ENCODE measurements around the gene THADA.

DNA sequence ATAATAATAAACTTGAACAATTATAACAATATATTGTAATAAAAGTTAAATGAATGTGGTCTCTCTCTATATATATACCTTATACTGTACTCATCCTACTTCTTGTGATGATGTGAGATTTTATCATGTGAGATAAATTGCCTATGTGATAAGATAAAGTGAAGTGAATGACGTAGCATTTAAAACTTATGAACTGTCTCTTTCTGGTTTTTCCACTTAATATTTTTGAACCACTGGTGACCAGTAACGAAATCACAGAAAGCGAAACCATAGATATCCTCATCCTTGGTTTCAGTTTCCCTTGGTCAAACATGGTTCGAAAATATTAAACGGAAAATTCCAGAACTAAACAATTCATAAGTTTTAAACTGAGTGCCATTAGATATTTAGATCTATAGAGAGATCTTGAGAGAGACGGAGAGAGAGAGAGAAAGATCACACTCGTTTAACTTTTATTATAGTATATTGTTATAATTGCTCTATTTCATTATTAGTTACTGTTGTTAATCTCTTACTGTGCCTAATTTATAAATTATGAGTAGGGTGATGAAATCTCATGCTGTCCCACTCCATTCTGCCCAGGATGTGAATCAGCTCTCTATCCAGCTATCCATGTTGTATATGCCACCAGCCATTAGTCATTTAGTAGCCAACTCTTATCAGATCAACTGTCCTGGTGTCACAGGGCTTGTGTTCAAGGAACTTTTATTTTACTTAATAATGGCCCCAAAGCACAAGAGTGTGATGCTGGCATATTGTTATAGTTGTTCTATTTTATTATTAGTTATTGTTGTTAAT lies 156.8 kb downstream of the THADA start:
- TF ChIP-seq, protein P1, sequence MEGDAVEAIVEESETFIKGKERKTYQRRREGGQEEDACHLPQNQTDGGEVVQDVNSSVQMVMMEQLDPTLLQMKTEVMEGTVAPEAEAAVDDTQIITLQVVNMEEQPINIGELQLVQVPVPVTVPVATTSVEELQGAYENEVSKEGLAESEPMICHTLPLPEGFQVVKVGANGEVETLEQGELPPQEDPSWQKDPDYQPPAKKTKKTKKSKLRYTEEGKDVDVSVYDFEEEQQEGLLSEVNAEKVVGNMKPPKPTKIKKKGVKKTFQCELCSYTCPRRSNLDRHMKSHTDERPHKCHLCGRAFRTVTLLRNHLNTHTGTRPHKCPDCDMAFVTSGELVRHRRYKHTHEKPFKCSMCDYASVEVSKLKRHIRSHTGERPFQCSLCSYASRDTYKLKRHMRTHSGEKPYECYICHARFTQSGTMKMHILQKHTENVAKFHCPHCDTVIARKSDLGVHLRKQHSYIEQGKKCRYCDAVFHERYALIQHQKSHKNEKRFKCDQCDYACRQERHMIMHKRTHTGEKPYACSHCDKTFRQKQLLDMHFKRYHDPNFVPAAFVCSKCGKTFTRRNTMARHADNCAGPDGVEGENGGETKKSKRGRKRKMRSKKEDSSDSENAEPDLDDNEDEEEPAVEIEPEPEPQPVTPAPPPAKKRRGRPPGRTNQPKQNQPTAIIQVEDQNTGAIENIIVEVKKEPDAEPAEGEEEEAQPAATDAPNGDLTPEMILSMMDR (IDR thresholded peaks at IDR 0.05), result no peak
- TF ChIP-seq POLR2AphosphoS5 (IDR thresholded peaks at IDR 0.05), result no peak
- TF ChIP-seq POLR2A (IDR thresholded peaks at IDR 0.05), result no peak
